Mucosa of descending colon (tissue), 3 donors: Measurements from ENCODE around the gene ASCC2. TPM values are rescaled to one million over a fixed set of nuclear protein-coding genes. Genes with fewer than 3 reads are reported as not detected.
"Not testable (repeated sequence)": the region's sequence is repeated elsewhere in the genome, so short reads cannot be mapped to it uniquely, and the experiment has no call there.

Experiments used
- ATAC-seq: fragments of 200-7000 bp; cut with Tn5 transposase; one replicate; pipeline ENCODE4 v1.9.1; 2020; ENCODE audit warnings: mild to moderate bottlenecking, moderate library complexity
- DNase-seq, 3 donors: peaks; one replicate each; pipeline ENCODE4 v3.0.0-alpha.2; 2020
- H3K36me3 ChIP-seq: fragments of 200-600 bp; one replicate; pipeline ENCODE4 v1.8.0; 2021; ENCODE audit warnings: low read depth, mild to moderate bottlenecking
- H3K4me1 ChIP-seq: fragments of 200-600 bp; one replicate; pipeline ENCODE4 v1.8.0; 2021; ENCODE audit warnings: low read depth, mild to moderate bottlenecking
- H3K4me3 ChIP-seq: fragments of 200-600 bp; one replicate; pipeline ENCODE4 v1.8.0; 2021; ENCODE audit warnings: mild to moderate bottlenecking
- H3K9me3 ChIP-seq: fragments of 200-600 bp; one replicate; pipeline ENCODE4 v1.8.0; 2021; ENCODE audit warnings: mild to moderate bottlenecking
- intact Hi-C, 2 donors: fragments of 100-400 bp; cut with DNase I in 1 of 2; cut with micrococcal nuclease in 1 of 2; formaldehyde crosslinking; loops; one replicate each; pipeline versions ENCODE4 v1.11.0 to v1.11.1; 2022; cut with DNase I, micrococcal nuclease
- total RNA-seq, 3 donors: library from RNA; stranded (reverse); fragmentation: NEBNext Ultra II Directional in 2 of 3; extraction: Animal tissue kit (Norgen Biotek cat#: 25700) in 2 of 3; gene quantifications; one replicate each; pipeline versions ENCODE4 v1.2.1 to v1.2.4, GENCODE V29; 2021 to 2023
- TF ChIP-seq, protein P1 (sequence below): fragments of 200-600 bp; IDR thresholded peaks from one replicate; pipeline ENCODE4 v1.8.0; 2022; ENCODE audit warnings: antibody characterized with exemption, mild to moderate bottlenecking
- donor health status: DM: no; HTN: no; CAD: no; lungs with moderate emphysema.
- donor health status: DM: no; HTN: no; CAD: no.
- donor health status: DM: no; HTN: yes; CAD: no.

The ASCC2 gene
- total RNA-seq, 3 donors from 2014 or later = 61.3 to 81.0 (median 63.5) TPM

GRCh38 chr22:29830585-29830984 is 7.5 kb downstream of the ASCC2 start:
- ATAC-seq (no peak), DNase-seq (no peak)
- H3K4me1 ChIP-seq = peaks cover 4% of the 10 kb centered on the region
- TF ChIP-seq, protein P1, sequence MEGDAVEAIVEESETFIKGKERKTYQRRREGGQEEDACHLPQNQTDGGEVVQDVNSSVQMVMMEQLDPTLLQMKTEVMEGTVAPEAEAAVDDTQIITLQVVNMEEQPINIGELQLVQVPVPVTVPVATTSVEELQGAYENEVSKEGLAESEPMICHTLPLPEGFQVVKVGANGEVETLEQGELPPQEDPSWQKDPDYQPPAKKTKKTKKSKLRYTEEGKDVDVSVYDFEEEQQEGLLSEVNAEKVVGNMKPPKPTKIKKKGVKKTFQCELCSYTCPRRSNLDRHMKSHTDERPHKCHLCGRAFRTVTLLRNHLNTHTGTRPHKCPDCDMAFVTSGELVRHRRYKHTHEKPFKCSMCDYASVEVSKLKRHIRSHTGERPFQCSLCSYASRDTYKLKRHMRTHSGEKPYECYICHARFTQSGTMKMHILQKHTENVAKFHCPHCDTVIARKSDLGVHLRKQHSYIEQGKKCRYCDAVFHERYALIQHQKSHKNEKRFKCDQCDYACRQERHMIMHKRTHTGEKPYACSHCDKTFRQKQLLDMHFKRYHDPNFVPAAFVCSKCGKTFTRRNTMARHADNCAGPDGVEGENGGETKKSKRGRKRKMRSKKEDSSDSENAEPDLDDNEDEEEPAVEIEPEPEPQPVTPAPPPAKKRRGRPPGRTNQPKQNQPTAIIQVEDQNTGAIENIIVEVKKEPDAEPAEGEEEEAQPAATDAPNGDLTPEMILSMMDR = no peak
- H3K4me3 ChIP-seq = no peak overlapping the region
- H3K36me3 ChIP-seq = no peaks in the 10 kb centered on the region
- intact Hi-C loops = no loop called here
- H3K9me3 ChIP-seq = no peaks in the 10 kb centered on the region

DNA sequence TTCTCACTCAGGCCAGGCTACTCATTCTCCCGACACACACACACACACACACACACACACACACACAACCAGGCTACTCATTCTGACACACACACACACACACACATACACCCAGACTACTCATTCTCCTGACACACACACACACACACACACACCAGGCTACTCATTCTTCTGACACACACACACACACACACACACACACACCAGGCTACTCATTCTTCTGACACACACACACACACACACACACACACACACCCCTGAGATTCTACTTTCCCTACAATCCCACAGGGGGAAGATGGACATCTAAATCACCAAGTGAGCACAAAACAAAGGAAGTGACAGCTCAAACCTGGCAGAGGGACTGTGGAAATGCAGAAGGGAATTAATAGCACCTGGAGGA is 10.3 kb downstream of the ASCC2 start:
- H3K4me1 ChIP-seq, H3K36me3 ChIP-seq, intact Hi-C loops, ATAC-seq, DNase-seq, H3K4me3 ChIP-seq, H3K9me3 ChIP-seq: not testable (repeated sequence)

DNA sequence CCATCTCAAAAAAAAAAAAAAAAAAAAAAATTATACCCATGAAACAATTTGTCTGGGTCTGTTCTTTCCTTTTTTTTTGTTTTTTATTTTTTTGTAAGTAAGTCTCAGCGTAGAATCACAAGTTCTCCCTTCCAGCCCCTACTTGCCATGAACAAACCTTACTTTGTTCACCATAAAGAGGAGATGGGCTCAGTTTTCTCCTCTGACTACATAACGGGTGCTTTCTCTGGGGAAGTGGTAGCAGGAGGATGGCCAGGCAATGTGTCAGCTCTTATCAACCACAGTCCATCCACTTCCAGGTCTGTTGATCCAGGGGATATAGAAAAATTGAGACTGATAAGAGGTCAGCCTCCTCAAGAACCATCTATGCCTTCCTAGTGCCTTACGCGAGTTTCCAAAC is 11.0 kb downstream of the ASCC2 start:
- peaks cover 2% of the 10 kb centered on the region for H3K36me3 ChIP-seq

GRCh38 chr22:29825578-29825977 is 12.5 kb downstream of the ASCC2 start:
- ATAC-seq = no peak
- Histone ChIP-seq H3K4me3 (no peak overlapping the region), H3K9me3 (no peaks in the 10 kb centered on the region), H3K4me1 (no peaks in the 10 kb centered on the region), H3K36me3 (peaks cover 2% of the 10 kb centered on the region)
- DNase-seq = no peak
- intact Hi-C loops = no loop called here
- TF ChIP-seq, protein P1 = no peak

More for the DNA sequence above, 11.0 kb downstream of the ASCC2 start:
- H3K4me3 ChIP-seq = no peak overlapping the region
- H3K9me3 ChIP-seq = no peaks in the 10 kb centered on the region
- no peak for DNase-seq
- no peak for ATAC-seq
- no peaks in the 10 kb centered on the region for H3K4me1 ChIP-seq
- intact Hi-C loops = no loop called here
- TF ChIP-seq, protein P1 = no peak

DNA sequence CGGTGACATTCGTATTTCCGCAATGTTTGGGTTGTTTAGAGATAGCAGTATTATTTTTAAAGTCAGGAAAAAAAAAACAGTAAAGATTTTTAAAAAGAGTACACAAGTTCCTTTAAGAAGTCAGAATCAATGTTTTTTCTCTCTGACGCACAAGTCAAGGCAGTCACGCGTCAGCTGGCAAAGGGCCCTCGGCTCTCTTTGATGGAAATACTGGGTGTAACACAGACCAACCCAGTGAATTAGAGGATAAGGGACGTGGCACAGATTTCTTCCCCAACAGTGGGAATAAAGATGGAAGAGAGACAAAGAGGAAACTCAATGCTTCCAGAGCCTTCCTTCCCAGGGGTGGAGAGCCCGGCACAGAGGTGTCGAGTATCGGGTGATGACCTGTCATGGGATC is 13.4 kb downstream of the ASCC2 start:
- ATAC-seq = no peak
- Histone ChIP-seq H3K9me3 (no peaks in the 10 kb centered on the region), H3K36me3 (peaks cover 2% of the 10 kb centered on the region), H3K4me3 (no peak overlapping the region), H3K4me1 (no peaks in the 10 kb centered on the region)
- no peak for DNase-seq
- intact Hi-C loops = no loop called here
- TF ChIP-seq, protein P1 = no peak

- Histone ChIP-seq H3K4me3 (no peak overlapping the region), H3K9me3 (no peaks in the 10 kb centered on the region), H3K36me3 (peaks cover 2% of the 10 kb centered on the region), H3K4me1 (no peaks in the 10 kb centered on the region)
- DNase-seq = peak; percentile 73 to 86 (median 76)
- TF ChIP-seq, protein P1 = no peak
- intact Hi-C loops = no loop called here
- ATAC-seq = peak; percentile 95
Observed at GRCh38 chr22:29821291-29822016, 16.6 kb downstream of the ASCC2 start.
